NCI-H128 (cell line): Measurements from ENCODE around the gene TAF4B.
"Not testable (repeated sequence)": the region's sequence is repeated elsewhere in the genome, so short reads cannot be mapped to it uniquely, and the experiment has no call there.

Source experiments
- DNase-seq: peaks from one replicate; lab custom pipeline; 2025; ENCODE audit not compliant: unreplicated experiment; lab: John Stamatoyannopoulos, UW

TAF4B gene

GRCh38 chr18:26233208-26233607, 7.0 kb downstream of the TAF4B start:
- DNase-seq, result no peak

DNA sequence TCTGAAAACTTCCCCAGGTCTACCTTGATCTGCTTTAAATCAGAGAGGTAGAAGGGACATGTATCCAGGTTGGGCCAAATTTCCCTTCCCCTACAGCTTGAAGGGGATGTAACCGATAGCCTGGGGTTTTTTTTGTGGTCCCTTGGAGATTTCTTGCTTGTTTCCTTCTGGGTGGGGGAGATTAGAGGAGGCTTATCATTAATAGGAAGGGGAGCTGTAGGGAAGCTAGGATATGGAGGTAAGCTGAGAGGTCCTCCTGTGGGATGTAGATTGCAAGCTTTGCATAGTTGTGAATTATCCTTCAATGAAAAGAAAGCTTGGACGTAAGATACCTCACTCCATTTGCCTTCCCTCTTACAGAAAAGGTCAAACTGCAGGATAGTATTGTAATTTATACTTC, 11.1 kb downstream of the TAF4B start:
- DNase-seq, result not testable (repeated sequence)

- not testable (repeated sequence) for DNase-seq
These were observed 12.5 kb downstream of the TAF4B start for GRCh38 chr18:26238718-26239117.

GRCh38 chr18:26242392-26242791, 16.1 kb downstream of the TAF4B start:
- DNase-seq, result not testable (repeated sequence)

DNA sequence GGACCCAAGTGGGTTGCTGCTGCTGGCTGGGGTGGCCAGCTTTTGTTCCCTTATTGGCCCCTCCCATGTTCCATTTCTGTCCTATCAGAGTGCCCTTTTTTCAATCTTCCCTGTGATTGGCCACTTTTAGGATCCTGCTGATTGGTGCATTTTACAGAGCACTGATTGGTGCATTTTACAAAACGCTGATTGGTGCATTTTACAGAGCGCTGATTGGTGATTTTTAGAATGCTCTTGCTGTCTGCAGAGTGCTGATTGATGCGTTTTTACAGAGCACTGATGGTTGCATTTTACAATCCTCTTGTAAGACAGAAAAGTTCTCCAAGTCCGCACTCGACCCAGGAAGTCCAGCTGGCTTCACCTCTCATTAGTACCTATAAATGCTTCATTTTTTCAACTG, 19.2 kb downstream of the TAF4B start:
- not testable (repeated sequence) for DNase-seq

- no peak for DNase-seq
These were observed 26.2 kb downstream of the TAF4B start for GRCh38 chr18:26252411-26252810.

DNA sequence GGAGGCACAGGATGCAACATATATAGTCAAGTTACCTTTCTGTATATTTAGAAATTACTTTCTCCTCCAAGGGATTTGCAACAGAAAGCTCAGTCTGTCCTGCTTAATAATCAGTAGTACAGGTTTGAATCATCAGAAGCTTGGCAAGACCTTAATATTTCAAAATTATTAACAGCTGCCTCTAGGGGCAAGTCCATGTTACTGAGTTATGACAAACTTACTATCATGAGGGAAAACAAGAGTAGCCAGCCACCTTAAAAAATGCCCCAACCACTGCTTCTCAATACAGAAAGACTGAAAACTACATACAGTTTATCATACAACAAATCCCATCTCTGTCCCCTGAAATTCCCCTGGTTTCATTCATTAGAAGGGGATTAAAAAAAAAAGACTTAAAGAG, 28.6 kb downstream of the TAF4B start:
- DNase-seq, result not testable (repeated sequence)

DNA sequence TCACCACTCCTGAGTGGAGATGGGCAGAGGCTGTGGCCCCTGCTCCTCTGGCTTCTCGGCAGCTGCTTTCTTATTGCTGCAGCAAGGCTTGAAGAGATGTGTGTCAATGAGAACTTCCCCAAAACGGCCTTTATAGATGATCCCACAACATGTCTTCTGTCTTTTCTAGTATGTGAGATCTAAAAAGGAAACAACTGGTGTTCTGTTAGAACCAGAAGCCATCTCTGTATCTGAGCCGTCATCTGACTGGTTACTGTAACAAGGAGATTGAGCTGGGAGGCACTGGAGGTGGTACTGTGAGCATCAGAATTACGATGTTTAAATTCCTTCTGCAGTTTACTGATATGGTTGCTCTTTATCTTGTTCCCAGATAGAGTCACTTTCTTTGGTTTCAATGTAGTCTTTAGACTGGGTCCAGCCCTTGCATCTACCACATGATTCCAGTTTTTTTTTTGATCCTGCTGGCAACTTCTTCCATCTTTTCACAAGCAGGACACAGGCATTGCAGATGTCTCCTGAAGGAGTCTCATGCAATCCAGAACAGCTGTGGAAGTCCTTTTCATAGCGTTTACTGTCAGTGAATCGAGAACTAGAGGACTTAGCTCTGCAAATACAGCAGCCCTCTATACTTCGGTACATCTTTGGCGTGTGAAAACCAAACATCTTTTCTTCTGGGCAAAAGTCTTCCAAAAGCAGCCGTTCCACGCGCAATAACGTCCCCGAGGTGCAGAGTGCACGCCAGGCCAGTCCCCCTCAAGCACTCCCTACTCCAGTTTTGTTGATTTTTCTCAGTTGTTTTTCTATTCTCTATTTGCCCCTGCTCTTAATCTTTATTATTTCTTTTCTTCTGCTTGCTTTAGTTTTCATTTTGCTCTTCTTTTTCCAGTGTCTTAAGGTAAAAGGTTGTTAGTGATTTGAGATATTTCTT, 29.7 kb downstream of the TAF4B start:
- DNase-seq, result no peak

- DNase-seq, result no peak
These were observed 32.5 kb downstream of the TAF4B start for GRCh38 chr18:26258711-26259110.

GRCh38 chr18:26259416-26259815, 33.2 kb downstream of the TAF4B start:
- DNase-seq, result not testable (repeated sequence)

GRCh38 chr18:26262156-26262555, 35.9 kb downstream of the TAF4B start:
- DNase-seq, result no peak

DNA sequence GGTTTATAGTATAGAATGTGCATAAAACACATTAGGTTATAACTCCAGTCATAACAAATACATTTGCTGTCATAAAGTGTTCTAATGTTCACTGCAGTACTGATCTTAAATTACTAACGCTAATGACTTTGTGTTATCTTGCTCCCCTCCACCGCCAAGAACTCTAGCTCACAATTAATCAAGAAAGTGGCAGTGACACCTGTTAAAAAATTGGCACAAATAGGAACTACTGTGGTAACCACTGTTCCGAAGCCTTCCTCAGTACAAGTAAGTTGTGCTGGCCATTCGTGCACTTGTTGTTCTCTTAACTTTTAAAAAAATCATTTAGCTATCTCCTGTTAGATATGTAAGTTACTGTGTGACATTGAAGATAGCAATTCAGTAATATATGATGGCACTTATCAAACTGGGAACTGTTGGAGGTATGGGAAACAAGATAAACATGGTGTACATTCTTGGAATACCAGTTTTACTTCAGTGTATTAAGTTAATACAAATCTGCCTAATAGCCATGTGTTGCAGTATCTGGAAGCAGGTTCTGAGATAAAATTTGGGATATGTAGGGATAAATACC, 41.2 kb downstream of the TAF4B start:
- DNase-seq, result no peak

GRCh38 chr18:26268454-26268853, 42.2 kb downstream of the TAF4B start:
- DNase-seq, result no peak

GRCh38 chr18:26271917-26272549, 45.8 kb downstream of the TAF4B start:
- no peak for DNase-seq

DNA sequence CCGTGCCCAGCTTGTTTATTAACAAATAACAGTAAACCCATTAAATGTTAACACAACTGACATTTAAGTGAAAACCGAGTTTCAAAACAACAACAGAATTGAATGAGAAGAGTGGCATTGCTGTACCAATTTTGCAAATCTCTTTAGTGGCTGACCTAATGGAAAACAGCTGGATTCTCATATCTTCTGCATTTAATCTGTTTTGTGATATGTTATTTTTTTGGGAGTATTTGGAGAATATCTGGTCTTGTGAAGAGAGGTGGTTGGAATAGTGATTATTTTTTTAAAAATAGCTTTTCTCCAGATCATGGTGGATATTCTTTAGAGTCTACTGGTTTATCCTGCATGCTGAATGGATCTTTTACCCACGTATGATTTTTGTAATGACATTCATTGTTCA, 51.1 kb downstream of the TAF4B start:
- DNase-seq, result no peak

GRCh38 chr18:26279428-26279827, 53.2 kb downstream of the TAF4B start:
- DNase-seq, result no peak

GRCh38 chr18:26286008-26286407, 59.8 kb downstream of the TAF4B start:
- DNase-seq, result no peak

- DNase-seq, result no peak
These were observed 61.4 kb downstream of the TAF4B start for GRCh38 chr18:26287644-26288043.

DNA sequence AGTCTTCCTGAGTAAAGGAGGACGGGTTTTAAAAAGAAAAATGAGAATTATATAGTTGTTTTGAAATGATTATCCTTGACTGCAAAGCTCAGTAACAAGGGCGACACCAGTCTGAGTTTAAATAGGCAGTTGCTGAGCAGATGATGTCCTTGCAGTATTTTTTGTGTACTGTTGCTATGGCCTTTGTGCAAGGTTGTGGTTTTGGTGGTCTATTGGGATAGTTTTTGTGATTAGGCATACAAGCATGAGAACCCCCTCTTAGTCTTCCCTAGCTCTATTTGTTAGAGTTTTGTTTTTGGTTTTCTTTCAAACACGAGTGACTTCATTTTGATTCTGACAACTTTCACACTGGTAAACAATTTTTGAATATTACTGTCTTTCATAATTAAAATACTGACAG, 64.1 kb downstream of the TAF4B start:
- no peak for DNase-seq

GRCh38 chr18:26293982-26294381, 67.7 kb downstream of the TAF4B start:
- DNase-seq, result no peak

GRCh38 chr18:26298107-26298506, 71.9 kb downstream of the TAF4B start:
- DNase-seq, result no peak

GRCh38 chr18:26301681-26302080, 75.4 kb downstream of the TAF4B start:
- no peak for DNase-seq
